ES-I3 (cell line): Measurements from ENCODE around the gene TMUB2.
"Not testable (repeated sequence)": the region's sequence is repeated elsewhere in the genome, so short reads cannot be mapped to it uniquely, and the experiment has no call there.

Source experiments
- H3K36me3 ChIP-seq: 2 replicates; pipeline ENCODE4 v1.6.1; 2013; ENCODE audit warnings: mild to moderate bottlenecking, low read length, control low read depth, moderate library complexity; ENCODE audit not compliant: insufficient read depth
- H3K4me1 ChIP-seq: 2 replicates; pipeline ENCODE4 v1.6.1; 2013; ENCODE audit warnings: mild to moderate bottlenecking, control low read depth, low read length; ENCODE audit not compliant: insufficient read depth
- H3K9ac ChIP-seq: 2 replicates; pipeline ENCODE4 v1.6.1; 2013; ENCODE audit warnings: low read depth, mild to moderate bottlenecking, low read length, moderate library complexity
- H3K9me3 ChIP-seq: 2 replicates; pipeline ENCODE4 v1.6.1; 2013; ENCODE audit warnings: mild to moderate bottlenecking, low read length, moderate library complexity; ENCODE audit not compliant: control insufficient read depth, insufficient read depth

TMUB2 gene

DNA sequence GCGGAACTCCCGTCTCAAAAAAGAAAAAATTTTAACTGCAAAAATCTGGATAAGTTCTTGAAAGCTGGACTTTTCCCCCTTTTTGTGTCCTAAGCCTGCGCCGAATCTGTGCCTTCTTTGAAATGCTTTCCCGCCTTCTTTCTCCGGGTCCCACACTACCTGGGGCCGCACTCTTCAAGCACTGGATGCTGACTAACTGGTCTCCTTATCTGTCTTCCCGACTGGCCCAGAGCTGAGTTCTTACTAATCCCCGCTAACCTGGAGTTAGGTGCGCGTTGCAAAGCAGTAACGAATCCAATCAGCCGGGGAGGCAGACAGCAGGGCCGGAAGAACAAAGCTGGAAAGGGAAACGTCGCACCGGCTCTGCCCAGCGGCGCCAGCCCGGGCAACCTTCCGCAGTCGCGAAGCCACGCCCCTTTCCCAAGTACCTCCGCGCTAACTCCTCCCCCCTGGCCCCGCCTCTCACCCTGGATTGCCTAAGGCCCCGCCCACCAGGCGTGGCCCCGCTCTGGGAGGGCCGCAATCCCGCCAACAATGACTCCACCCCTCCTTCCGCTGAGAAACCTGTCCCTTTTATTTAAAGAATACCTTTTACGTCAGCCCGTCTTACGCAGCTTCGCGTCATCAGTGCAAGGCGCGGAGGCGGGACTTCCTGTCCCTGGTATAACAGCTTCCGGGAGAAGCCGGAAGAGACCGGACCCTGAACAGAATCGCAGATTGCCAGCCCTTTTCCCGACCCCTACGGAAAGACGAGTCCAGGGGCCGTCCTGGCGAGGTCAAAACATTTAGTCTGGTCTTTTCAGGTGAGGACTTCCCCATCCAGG, at the start of gene TMUB2:
Gene TMUB2, plus strand, starts transcription at position 666 of the 824 bp plus-strand sequence. CDS start 737 bp downstream, outside the sequence.
- H3K9ac ChIP-seq, result peak within 1 kb of the TSS; percentile 94
- 0 out of 2 replicates have a peak, but pooled peaks cover 1% of the 10 kb centered on the region for H3K4me1 ChIP-seq
- no peaks in the 10 kb centered on the region for H3K9me3 ChIP-seq
- peaks cover 15% of the 10 kb centered on the region for H3K36me3 ChIP-seq

- H3K36me3 ChIP-seq, result no peaks in the 10 kb centered on the region
- no peaks in the 10 kb centered on the region for H3K9me3 ChIP-seq
- peak overlapping the region; percentile 34 for H3K9ac ChIP-seq
- peaks cover 21% of the 10 kb centered on the region for H3K4me1 ChIP-seq
Measured at GRCh38 chr17:44137891-44138709, 48.7 kb upstream of the TMUB2 start.

DNA sequence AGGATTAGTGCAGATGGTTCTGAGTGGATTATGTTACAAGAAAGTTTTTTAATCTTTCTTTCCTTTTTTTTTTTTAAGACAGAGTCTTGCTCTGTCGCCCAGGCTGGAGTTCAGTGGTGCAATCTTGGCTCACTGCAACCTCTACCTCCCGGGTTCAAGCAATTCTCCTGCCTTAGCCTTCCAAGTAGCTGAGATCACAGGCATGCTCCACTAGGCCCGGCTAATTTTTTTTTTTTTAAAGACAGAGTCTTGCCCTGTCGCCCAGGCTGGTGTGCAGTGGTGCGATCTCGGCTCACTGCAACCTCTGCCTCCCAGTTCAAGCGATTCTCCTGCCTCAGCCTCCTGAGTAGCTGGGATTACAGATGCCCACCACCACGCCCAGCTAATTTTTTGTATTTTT, 42.9 kb upstream of the TMUB2 start:
- H3K36me3 ChIP-seq, result peaks cover 19% of the 10 kb centered on the region
- H3K9ac ChIP-seq, H3K9me3 ChIP-seq, H3K4me1 ChIP-seq: not testable (repeated sequence)

GRCh38 chr17:44144966-44145739, 41.6 kb upstream of the TMUB2 start:
- Histone ChIP-seq H3K4me1 (peaks cover 3% of the 10 kb centered on the region; the same call in 1 of the 2 replicates), H3K9me3 (no peaks in the 10 kb centered on the region), H3K9ac (no peak overlapping the region), H3K36me3 (peaks cover 23% of the 10 kb centered on the region)

DNA sequence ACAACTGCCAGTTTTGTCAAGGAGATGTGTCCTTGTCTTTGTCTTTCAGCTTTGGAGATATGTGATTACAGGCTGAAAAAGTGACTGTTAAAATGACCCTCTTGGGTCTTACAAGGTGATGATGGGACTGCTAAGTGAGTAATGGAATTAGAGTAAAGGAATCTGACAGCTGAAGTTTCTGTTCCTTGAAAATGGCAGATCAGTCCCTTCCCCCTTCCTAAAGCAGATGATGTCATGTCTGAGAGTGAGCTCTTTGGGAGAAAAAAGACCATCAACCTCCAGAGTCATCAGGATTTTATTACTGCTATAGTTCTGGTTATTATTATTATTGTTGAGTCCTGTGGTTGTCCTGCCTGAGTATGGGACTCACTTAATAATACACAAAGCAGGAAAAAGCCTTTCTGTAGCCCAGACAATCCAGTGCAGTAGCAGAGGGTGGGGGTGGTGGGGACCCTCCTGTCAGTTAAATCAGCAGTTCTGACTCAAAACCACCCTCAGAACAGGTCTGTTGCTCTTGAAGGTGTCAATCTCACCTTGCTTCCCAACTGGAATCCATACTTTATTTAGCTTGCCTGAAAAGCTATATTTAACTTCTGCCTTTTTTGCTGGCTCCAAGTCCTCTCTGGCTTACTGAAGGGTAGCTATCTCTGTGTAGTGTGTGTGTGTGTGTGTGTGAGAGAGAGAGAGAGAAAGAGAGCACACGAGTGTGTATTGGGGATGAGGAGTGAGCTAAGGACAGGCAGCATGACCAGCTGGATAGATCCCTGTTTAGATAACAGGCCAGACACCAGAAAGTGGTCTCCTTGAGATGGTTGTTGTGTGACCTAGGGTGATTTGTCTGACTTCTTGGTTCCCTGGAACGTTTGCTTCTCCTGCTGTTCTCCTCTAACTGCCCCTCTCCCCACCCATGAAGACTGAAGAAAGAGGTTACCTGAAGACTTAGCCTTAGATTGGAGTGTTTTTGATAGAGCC, 40.1 kb upstream of the TMUB2 start:
- Histone ChIP-seq H3K4me1 (0 out of 2 replicates have a peak, but pooled peaks cover 3% of the 10 kb centered on the region), H3K9ac (no peak overlapping the region), H3K36me3 (peaks cover 27% of the 10 kb centered on the region), H3K9me3 (no peaks in the 10 kb centered on the region)

GRCh38 chr17:44147812-44148211, 39.0 kb upstream of the TMUB2 start:
- Histone ChIP-seq H3K9ac (no peak overlapping the region), H3K36me3 (peaks cover 31% of the 10 kb centered on the region), H3K9me3 (no peaks in the 10 kb centered on the region), H3K4me1 (0 out of 2 replicates have a peak, but pooled peaks cover under 1% of the 10 kb centered on the region)

DNA sequence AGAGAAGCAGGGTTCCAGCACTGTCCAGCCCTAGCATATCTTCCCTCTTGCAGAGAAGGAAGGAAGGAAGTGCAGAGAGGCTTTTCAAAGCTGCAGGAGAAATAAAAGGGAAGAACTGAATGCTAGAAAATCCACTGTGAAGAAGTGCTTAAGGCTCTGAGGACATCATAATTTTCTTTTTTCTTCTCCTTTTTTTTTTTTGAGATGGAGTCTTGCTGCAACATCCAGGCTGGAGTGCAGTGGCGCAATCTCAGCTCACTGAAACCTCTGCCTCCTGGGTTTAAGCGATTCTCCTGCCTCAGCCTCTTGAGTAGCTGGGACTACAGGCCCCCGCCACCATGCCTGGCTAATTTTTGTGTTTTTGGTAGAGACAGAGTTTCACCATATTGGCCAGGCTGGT, 37.7 kb upstream of the TMUB2 start:
- peaks cover 34% of the 10 kb centered on the region for H3K36me3 ChIP-seq
- not testable (repeated sequence) for H3K9ac ChIP-seq, H3K9me3 ChIP-seq, H3K4me1 ChIP-seq

- Histone ChIP-seq H3K36me3 (peaks cover 34% of the 10 kb centered on the region), H3K4me1 (no peaks in the 10 kb centered on the region), H3K9me3 (no peaks in the 10 kb centered on the region), H3K9ac (no peak overlapping the region)
Measured at GRCh38 chr17:44149750-44150329, 36.9 kb upstream of the TMUB2 start.

GRCh38 chr17:44152875-44153274, 33.9 kb upstream of the TMUB2 start:
- no peaks in the 10 kb centered on the region for H3K4me1 ChIP-seq
- no peak overlapping the region for H3K9ac ChIP-seq
- peaks cover 34% of the 10 kb centered on the region for H3K36me3 ChIP-seq
- H3K9me3 ChIP-seq, result no peaks in the 10 kb centered on the region

- no peaks in the 10 kb centered on the region for H3K9me3 ChIP-seq
- H3K9ac ChIP-seq, result no peak overlapping the region
- H3K4me1 ChIP-seq, result no peaks in the 10 kb centered on the region
- peaks cover 38% of the 10 kb centered on the region for H3K36me3 ChIP-seq
Measured at GRCh38 chr17:44155488-44155887, 31.3 kb upstream of the TMUB2 start.

DNA sequence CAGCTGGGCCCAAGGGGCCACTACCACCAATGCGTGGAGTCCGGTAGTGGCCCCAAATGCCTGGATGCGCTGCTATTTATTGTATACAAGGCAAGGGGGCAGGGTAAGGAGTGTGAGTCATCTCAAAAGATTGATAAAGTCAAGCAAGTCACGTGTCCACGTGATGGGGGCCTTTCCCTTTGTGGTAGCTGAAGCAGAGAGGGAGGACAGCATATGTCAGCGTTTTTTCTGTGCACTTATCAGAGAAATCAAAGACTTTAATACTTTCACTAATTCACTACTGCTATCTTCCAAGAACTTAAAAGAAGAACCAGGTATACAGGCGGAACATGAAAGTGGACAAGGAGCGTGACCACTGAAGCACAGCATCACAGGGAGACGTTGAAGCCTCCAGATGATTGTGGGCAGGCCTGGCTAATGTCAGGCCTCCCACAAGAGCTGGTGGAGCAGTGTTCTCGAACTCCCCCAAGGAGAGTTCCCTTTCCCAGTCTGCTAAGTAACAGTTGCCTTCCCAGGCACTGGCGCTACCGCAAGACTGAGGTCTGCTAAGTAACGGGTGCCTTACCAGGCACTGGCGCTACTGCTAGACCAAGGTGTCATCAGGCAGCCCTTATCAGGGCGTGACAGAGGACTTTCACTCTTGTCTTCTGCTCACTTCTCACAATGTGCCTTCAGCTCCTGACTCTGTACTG, 27.1 kb upstream of the TMUB2 start:
- Histone ChIP-seq H3K36me3 (peaks cover 40% of the 10 kb centered on the region), H3K4me1 (no peaks in the 10 kb centered on the region), H3K9me3 (no peaks in the 10 kb centered on the region), H3K9ac (no peak overlapping the region)

DNA sequence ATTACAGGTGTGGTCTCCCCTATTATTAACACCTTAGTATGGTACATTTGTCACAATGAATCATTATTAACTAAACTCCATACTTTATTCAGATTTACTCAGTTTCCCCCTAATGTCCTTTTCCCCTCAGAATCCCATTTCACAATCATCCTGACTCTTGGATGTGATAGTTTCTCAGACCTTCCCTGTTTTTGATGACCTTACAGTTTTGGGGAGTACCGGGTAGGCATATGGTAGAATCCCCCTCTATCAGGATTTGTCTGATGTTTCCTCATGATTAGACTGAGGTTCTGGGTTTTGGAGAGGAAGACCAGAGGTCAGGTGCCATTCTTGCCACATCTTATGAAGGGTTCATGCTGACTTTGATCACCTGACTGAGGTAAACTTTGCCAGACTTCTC, 22.3 kb upstream of the TMUB2 start:
- no peaks in the 10 kb centered on the region for H3K9me3 ChIP-seq
- no peak overlapping the region for H3K9ac ChIP-seq
- H3K36me3 ChIP-seq, result peaks cover 19% of the 10 kb centered on the region
- H3K4me1 ChIP-seq, result peaks cover 3% of the 10 kb centered on the region; the same call in 1 of the 2 replicates
